Kidney tubule cell (primary cell): ENCODE data around the gene KCNQ2.

Experiments used
- DNase-seq: peaks from one replicate; pipeline ENCODE4 v3.0.0-alpha.2; 2018; ENCODE audit warnings: low spot score

KCNQ2 gene

GRCh38 chr20:63417097-63417737 is 55.2 kb downstream of the KCNQ2 start:
- no peak for DNase-seq

GRCh38 chr20:63416631-63417030 is 55.8 kb downstream of the KCNQ2 start:
- DNase-seq: no peak

GRCh38 chr20:63415647-63416391 is 56.6 kb downstream of the KCNQ2 start:
- DNase-seq: no peak

- DNase-seq: no peak
Measured at GRCh38 chr20:63414720-63415430, 57.6 kb downstream of the KCNQ2 start.

- no peak for DNase-seq
Measured at GRCh38 chr20:63413963-63414684, 58.3 kb downstream of the KCNQ2 start.

- no peak for DNase-seq
Measured at GRCh38 chr20:63413323-63413722, 59.1 kb downstream of the KCNQ2 start.

GRCh38 chr20:63412889-63413288 is 59.6 kb downstream of the KCNQ2 start:
- DNase-seq: no peak

GRCh38 chr20:63411898-63412631 is 60.4 kb downstream of the KCNQ2 start:
- DNase-seq: no peak

- no peak for DNase-seq
Measured at GRCh38 chr20:63411151-63411897, 61.1 kb downstream of the KCNQ2 start.

GRCh38 chr20:63409834-63410435 is 62.5 kb downstream of the KCNQ2 start:
- DNase-seq: no peak

- no peak for DNase-seq
Measured at GRCh38 chr20:63409066-63409833, 63.2 kb downstream of the KCNQ2 start.

- no peak for DNase-seq
Measured at GRCh38 chr20:63408684-63409046, 63.8 kb downstream of the KCNQ2 start.

- DNase-seq: no peak
Measured at GRCh38 chr20:63407928-63408683, 64.3 kb downstream of the KCNQ2 start.

- DNase-seq: no peak
Measured at GRCh38 chr20:63406617-63407245, 65.7 kb downstream of the KCNQ2 start.

- DNase-seq: no peak
Measured at GRCh38 chr20:63406011-63406410, 66.4 kb downstream of the KCNQ2 start.

- no peak for DNase-seq
Measured at GRCh38 chr20:63405102-63405730, 67.2 kb downstream of the KCNQ2 start.

GRCh38 chr20:63404129-63405085 is 68.0 kb downstream of the KCNQ2 start:
- no peak for DNase-seq
